Measurements from ENCODE around the gene IFNGR1. TPM values are rescaled to one million over a fixed set of nuclear protein-coding genes. Genes with fewer than 3 reads are reported as not detected.

Gene IFNGR1
- total and polyA plus RNA-seq, 4 donors: 108 to 327 (median 149) TPM

DNA sequence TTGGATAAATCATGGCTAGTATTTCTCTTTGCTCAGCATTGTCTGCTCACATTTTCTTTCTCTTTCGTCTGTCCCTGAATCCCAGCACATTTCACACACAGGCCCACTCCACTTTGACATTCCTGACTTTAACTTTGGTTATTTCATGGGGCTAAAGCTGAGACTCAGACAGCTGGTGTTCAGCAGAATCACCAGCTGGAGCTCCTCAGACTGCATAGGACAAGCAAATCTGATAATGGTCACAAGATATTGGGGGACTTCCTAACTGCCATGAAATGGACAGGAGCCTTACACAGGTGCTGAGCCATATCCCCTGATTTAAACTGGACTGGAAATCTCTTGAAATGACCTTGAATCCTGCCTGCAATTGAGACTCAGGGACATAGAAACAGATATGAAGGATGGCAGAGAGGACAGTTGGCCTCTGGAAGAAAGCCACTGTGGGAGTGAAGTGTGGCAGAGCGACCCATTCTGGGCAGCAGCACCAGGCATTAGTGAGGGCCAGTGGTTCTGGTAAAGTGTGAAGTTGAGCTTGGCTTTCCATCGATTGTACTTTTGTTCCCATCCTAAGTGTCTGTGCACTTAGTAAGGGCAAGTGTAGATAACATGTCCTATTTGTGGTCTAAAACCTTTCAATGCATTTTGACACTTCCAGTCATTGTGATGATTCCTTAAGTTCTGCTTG, 10.0 kb upstream of the IFNGR1 start:
- H3K4me1 ChIP-seq (ENCODE audit: control insufficient read depth in 5 of 5, insufficient read depth in 5 of 5, low read length in 5 of 5): peaks cover 0 to 19% (median 0%) of the 10 kb centered on the region in 5 donors
- H3K36me3 ChIP-seq (ENCODE audit: control insufficient read depth in 4 of 4, insufficient read depth in 4 of 4, low read length in 4 of 4): no peaks in the 10 kb centered on the region
- WGBS, 2 donors: 81 to 89% methylated on average over 3 of the region's 3 CpGs
- DNase-seq (no peak), ATAC-seq (ENCODE audit: insufficient read depth, low FRiP score) (no peak)
- no peaks in the 10 kb centered on the region for H3K9me3 ChIP-seq (ENCODE audit: control insufficient read depth in 4 of 4, insufficient read depth in 3 of 4, low read length in 3 of 4)
- H3K4me3 ChIP-seq: no peak overlapping the region
- H3K9ac ChIP-seq (ENCODE audit: insufficient read depth in 1 of 2, low read length in 2 of 2): no peak overlapping the region
- no peak overlapping the region for H3K27ac ChIP-seq (ENCODE audit: low read depth in 1 of 2, low read length in 1 of 2)
- H3K27me3 ChIP-seq (ENCODE audit: control insufficient read depth in 3 of 3, insufficient read depth in 3 of 3, low read length in 2 of 3): no peaks in the 10 kb centered on the region
- TF ChIP-seq, protein P1, sequence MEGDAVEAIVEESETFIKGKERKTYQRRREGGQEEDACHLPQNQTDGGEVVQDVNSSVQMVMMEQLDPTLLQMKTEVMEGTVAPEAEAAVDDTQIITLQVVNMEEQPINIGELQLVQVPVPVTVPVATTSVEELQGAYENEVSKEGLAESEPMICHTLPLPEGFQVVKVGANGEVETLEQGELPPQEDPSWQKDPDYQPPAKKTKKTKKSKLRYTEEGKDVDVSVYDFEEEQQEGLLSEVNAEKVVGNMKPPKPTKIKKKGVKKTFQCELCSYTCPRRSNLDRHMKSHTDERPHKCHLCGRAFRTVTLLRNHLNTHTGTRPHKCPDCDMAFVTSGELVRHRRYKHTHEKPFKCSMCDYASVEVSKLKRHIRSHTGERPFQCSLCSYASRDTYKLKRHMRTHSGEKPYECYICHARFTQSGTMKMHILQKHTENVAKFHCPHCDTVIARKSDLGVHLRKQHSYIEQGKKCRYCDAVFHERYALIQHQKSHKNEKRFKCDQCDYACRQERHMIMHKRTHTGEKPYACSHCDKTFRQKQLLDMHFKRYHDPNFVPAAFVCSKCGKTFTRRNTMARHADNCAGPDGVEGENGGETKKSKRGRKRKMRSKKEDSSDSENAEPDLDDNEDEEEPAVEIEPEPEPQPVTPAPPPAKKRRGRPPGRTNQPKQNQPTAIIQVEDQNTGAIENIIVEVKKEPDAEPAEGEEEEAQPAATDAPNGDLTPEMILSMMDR (IDR thresholded peaks at IDR 0.05; ENCODE audit: control extremely low read depth, extremely low read depth): no peak

DNA sequence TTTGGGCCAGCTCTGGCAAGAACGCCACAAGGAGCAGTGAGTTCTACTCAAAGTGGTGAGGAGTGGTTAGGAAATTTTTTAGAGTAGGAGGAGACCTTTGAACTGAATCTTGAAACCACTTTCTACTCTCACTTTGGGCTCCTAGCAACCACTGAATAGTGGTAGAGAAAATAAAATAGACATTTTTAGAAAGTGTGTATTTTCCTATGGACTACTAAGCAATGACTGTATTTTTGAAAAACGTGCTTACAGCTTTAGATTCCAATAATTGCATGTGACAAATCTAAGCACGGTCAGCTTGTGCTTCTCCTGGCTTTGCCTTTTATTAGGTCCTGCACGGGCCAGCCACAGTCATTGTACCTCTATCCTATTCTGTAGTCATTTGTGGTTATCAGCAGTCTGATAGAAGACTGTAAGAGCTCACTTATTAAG, 8.7 kb upstream of the IFNGR1 start:
- Histone ChIP-seq H3K27ac (ENCODE audit: low read depth in 1 of 2, low read length in 1 of 2) (peak overlapping the region in 1 of 2 donors; percentile 77), H3K9ac (ENCODE audit: insufficient read depth in 1 of 2, low read length in 2 of 2) (no peak overlapping the region), H3K36me3 (ENCODE audit: control insufficient read depth in 4 of 4, insufficient read depth in 4 of 4, low read length in 4 of 4) (no peaks in the 10 kb centered on the region), H3K4me1 (ENCODE audit: control insufficient read depth in 5 of 5, insufficient read depth in 5 of 5, low read length in 5 of 5) (peaks cover 0 to 22% (median 0%) of the 10 kb centered on the region in 5 donors), H3K9me3 (ENCODE audit: control insufficient read depth in 4 of 4, insufficient read depth in 3 of 4, low read length in 3 of 4) (no peaks in the 10 kb centered on the region), H3K27me3 (ENCODE audit: control insufficient read depth in 3 of 3, insufficient read depth in 3 of 3, low read length in 2 of 3) (no peaks in the 10 kb centered on the region), H3K4me3 (no peak overlapping the region)
- 37 to 69% methylated on average over 4 of the region's 4 CpGs for WGBS, 2 donors
- DNase-seq (peak in 1 of 3 donors; percentile 36), ATAC-seq (ENCODE audit: insufficient read depth, low FRiP score) (no peak)
- TF ChIP-seq, protein P1 (IDR thresholded peaks at IDR 0.05; ENCODE audit: control extremely low read depth, extremely low read depth): no peak

DNA sequence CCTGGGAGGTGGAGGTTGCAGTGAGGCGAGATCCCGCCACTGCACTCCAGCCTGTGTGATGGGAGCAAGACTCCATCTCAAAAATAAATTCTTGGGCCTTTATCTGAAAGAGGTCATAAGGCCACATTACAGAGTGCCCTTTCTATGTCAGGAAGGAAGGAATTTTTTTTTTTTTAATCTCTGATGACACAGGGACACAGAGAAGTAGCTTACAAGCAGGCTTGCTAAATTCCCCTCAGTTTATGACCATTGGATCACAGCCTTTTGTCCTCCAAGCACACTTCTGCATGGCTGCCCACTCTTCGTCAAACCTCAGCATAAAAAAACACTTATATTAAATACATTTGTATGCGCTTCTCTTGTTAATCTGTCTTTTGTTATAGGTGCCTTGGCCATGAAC, 7.5 kb upstream of the IFNGR1 start:
- Histone ChIP-seq H3K36me3 (ENCODE audit: control insufficient read depth in 4 of 4, insufficient read depth in 4 of 4, low read length in 4 of 4) (no peaks in the 10 kb centered on the region), H3K27ac (ENCODE audit: low read depth in 1 of 2, low read length in 1 of 2) (no peak overlapping the region), H3K9me3 (ENCODE audit: control insufficient read depth in 4 of 4, insufficient read depth in 3 of 4, low read length in 3 of 4) (no peaks in the 10 kb centered on the region), H3K27me3 (ENCODE audit: control insufficient read depth in 3 of 3, insufficient read depth in 3 of 3, low read length in 2 of 3) (no peaks in the 10 kb centered on the region), H3K4me1 (ENCODE audit: control insufficient read depth in 5 of 5, insufficient read depth in 5 of 5, low read length in 5 of 5) (peaks cover 0 to 25% (median 4%) of the 10 kb centered on the region in 5 donors), H3K9ac (ENCODE audit: insufficient read depth in 1 of 2, low read length in 2 of 2) (no peak overlapping the region), H3K4me3 (no peak overlapping the region)
- ATAC-seq (ENCODE audit: insufficient read depth, low FRiP score) (no peak), DNase-seq (no peak)
- TF ChIP-seq, protein P1 (IDR thresholded peaks at IDR 0.05; ENCODE audit: control extremely low read depth, extremely low read depth): no peak
- WGBS, 2 donors: 74 to 87% methylated on average over 4 of the region's 4 CpGs
